ENCODE measurements around the gene EPAS1. TPM values are rescaled to one million over a fixed set of nuclear protein-coding genes. Genes with fewer than 3 reads are reported as not detected.

The EPAS1 gene
- polyA plus RNA-seq, 1 of the 3 experiments (the other 2 are of a cell fraction), result 69.2 TPM

DNA sequence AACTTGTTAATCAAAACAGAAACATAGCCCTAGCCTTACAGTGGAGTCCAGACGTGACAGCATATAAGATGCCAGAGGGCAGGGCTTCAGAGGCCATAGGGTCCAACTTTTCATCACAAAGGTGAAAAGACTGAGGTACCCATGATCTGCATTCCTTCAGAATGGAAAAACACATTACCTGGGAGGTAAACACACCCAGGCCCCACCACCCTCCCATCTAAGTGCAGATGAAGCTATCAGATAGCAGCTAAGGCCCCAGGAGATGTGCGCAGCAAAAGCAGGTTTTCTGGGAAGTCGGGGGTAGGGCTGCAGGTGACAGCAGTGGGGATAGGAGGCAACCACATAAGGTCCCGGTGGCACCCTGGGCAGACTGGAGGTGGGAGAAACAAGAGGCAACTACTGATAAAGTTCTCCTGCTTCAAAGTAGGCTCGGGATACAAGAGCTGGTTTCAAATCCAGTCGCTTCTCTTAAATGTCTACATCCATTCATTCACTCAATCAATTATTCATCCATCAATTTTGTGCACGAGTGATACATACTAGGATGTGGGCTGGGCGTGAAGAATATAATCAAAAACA is 107.1 kb downstream of the EPAS1 start:
- ChIA-PET CTCF (interaction anchor here (0.8 to 1.3 kb wide), 3 partner anchors 10 to 38 kb away, joined by 3 to 5 read pairs (median 3); no protein-coding TSS in a partner anchor), POLR2A (no interaction called here)
- TF ChIP-seq SMC3 (IDR thresholded peaks at IDR 0.05; ENCODE audit: low read depth, low read length) (no peak), RCOR1 (IDR thresholded peaks at IDR 0.05; ENCODE audit: low read length) (no peak)
- Histone ChIP-seq H3F3A (replicated peaks; ENCODE audit: insufficient read depth) (peaks cover 3% of the 10 kb centered on the region), H3K9me2 (no peaks in the 10 kb centered on the region), H3K27me3 (ENCODE audit: insufficient read depth) (no peaks in the 10 kb centered on the region), H3K4me1 (ENCODE audit: control insufficient read depth in 1 of 2, insufficient read depth in 2 of 2, low read depth in 1 of 2, low read length in 1 of 2) (no peaks in the 10 kb centered on the region; a peak in 2 of 4 replicates), H3K4me2 (no peak overlapping the region), H2AFZ (ENCODE audit: low read depth) (no peak overlapping the region), H4K20me1 (ENCODE audit: insufficient read depth) (no peaks in the 10 kb centered on the region), H3K9ac (no peak overlapping the region), H3K36me3 (replicated peaks in 1 of 2; ENCODE audit: control insufficient read depth in 1 of 2, insufficient read depth in 2 of 2, low read length in 1 of 2) (no peaks in the 10 kb centered on the region), H3K27ac (ENCODE audit: low read depth in 2 of 2, low read length in 1 of 2) (no peak overlapping the region), H3K4me3 (ENCODE audit: low read depth in 2 of 2, low read length in 1 of 2) (no peak overlapping the region), H3K79me2 (ENCODE audit: insufficient read depth) (no peaks in the 10 kb centered on the region), H3K9me3 (0 out of 2 replicates have a peak, but pooled peaks cover 6% of the 10 kb centered on the region)
- 67% methylated on average over 8 of the region's 8 CpGs for WGBS (ENCODE audit: low lambda C conversion rate)
- DNase-seq, result no peak

DNA sequence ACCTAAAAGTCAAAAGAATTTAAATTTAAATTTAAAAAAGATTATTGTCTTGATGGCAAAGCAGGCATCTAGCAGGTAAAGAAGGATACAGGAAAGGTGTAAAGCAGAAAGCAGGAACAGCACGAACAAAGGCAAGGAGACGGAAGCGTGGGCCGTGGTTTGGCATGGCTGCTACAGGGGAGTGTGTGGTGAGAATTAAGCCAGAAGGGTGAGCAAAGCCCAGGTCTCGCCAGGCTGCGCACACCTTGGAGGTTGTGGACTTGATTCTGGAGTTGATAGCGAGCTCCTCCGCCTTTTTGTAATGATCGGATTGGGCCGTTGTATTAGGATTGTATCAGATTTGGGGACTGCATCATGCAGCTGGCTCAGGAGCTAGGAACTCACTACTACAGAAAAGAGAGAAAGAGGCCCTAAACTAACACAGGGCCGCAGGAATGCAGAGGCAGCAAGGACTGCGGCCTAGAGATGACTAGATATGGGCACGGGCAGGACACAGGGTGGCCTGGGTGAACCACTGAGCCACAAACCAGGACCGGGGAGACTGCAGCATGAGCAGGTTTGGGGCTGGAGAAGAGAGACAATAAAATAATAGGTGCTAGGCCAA is 110.7 kb downstream of the EPAS1 start:
- H3K4me2 ChIP-seq, result no peak overlapping the region
- H3K9ac ChIP-seq, result no peak overlapping the region
- no peaks in the 10 kb centered on the region for H3K9me2 ChIP-seq
- H2AFZ ChIP-seq (ENCODE audit: low read depth), result no peak overlapping the region
- H3K4me3 ChIP-seq (ENCODE audit: low read depth in 2 of 2, low read length in 1 of 2), result no peak overlapping the region
- peaks cover 0 to 3% of the 10 kb centered on the region in 2 experiments; a peak in 1 of 4 replicates for H3K4me1 ChIP-seq (ENCODE audit: control insufficient read depth in 1 of 2, insufficient read depth in 2 of 2, low read depth in 1 of 2, low read length in 1 of 2)
- CTCF ChIA-PET, result interaction anchor here (0.5 to 1.2 kb wide), 3 partner anchors 8 to 1500 kb away, joined by 3 read pairs; no protein-coding TSS in a partner anchor
- DNase-seq, result no peak
- 83% methylated on average over 14 of the region's 14 CpGs for WGBS (ENCODE audit: low lambda C conversion rate)
- TF ChIP-seq TEAD4 (IDR thresholded peaks at IDR 0.05; ENCODE audit: borderline replicate concordance, insufficient read depth) (no peak), MEF2A (IDR thresholded peaks at IDR 0.05; ENCODE audit: borderline replicate concordance, low read depth) (no peak), GABPA (IDR thresholded peaks at IDR 0.05; ENCODE audit: low read depth) (no peak), FOSL2 (IDR thresholded peaks at IDR 0.05; ENCODE audit: borderline replicate concordance, low read depth) (no peak), EP300 (IDR thresholded peaks at IDR 0.05; ENCODE audit: borderline replicate concordance in 1 of 2, low read depth in 1 of 2, low read length in 1 of 2) (no peak), FOXJ3 (CRISPR knock-in tag; IDR thresholded peaks at IDR 0.05) (no peak), EZH2phosphoT487 (IDR thresholded peaks at IDR 0.05; ENCODE audit: borderline replicate concordance, low read depth) (no peak), MXI1 (IDR thresholded peaks at IDR 0.05; ENCODE audit: low read depth, low read length) (no peak)
- TF ChIP-seq, protein P1, sequence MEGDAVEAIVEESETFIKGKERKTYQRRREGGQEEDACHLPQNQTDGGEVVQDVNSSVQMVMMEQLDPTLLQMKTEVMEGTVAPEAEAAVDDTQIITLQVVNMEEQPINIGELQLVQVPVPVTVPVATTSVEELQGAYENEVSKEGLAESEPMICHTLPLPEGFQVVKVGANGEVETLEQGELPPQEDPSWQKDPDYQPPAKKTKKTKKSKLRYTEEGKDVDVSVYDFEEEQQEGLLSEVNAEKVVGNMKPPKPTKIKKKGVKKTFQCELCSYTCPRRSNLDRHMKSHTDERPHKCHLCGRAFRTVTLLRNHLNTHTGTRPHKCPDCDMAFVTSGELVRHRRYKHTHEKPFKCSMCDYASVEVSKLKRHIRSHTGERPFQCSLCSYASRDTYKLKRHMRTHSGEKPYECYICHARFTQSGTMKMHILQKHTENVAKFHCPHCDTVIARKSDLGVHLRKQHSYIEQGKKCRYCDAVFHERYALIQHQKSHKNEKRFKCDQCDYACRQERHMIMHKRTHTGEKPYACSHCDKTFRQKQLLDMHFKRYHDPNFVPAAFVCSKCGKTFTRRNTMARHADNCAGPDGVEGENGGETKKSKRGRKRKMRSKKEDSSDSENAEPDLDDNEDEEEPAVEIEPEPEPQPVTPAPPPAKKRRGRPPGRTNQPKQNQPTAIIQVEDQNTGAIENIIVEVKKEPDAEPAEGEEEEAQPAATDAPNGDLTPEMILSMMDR (IDR thresholded peaks at IDR 0.05), result no peak
- TF ChIP-seq, protein P2, sequence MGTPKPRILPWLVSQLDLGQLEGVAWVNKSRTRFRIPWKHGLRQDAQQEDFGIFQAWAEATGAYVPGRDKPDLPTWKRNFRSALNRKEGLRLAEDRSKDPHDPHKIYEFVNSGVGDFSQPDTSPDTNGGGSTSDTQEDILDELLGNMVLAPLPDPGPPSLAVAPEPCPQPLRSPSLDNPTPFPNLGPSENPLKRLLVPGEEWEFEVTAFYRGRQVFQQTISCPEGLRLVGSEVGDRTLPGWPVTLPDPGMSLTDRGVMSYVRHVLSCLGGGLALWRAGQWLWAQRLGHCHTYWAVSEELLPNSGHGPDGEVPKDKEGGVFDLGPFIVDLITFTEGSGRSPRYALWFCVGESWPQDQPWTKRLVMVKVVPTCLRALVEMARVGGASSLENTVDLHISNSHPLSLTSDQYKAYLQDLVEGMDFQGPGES (IDR thresholded peaks at IDR 0.05; ENCODE audit: low read depth, low read length), result no peak
- TF ChIP-seq, protein P3, sequence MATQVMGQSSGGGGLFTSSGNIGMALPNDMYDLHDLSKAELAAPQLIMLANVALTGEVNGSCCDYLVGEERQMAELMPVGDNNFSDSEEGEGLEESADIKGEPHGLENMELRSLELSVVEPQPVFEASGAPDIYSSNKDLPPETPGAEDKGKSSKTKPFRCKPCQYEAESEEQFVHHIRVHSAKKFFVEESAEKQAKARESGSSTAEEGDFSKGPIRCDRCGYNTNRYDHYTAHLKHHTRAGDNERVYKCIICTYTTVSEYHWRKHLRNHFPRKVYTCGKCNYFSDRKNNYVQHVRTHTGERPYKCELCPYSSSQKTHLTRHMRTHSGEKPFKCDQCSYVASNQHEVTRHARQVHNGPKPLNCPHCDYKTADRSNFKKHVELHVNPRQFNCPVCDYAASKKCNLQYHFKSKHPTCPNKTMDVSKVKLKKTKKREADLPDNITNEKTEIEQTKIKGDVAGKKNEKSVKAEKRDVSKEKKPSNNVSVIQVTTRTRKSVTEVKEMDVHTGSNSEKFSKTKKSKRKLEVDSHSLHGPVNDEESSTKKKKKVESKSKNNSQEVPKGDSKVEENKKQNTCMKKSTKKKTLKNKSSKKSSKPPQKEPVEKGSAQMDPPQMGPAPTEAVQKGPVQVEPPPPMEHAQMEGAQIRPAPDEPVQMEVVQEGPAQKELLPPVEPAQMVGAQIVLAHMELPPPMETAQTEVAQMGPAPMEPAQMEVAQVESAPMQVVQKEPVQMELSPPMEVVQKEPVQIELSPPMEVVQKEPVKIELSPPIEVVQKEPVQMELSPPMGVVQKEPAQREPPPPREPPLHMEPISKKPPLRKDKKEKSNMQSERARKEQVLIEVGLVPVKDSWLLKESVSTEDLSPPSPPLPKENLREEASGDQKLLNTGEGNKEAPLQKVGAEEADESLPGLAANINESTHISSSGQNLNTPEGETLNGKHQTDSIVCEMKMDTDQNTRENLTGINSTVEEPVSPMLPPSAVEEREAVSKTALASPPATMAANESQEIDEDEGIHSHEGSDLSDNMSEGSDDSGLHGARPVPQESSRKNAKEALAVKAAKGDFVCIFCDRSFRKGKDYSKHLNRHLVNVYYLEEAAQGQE (IDR thresholded peaks at IDR 0.05; ENCODE audit: low read depth, low read length), result no peak
- no peaks in the 10 kb centered on the region for H3K27me3 ChIP-seq (ENCODE audit: insufficient read depth)
- no peak overlapping the region for H3K27ac ChIP-seq (ENCODE audit: low read depth in 2 of 2, low read length in 1 of 2)
- H3F3A ChIP-seq (replicated peaks; ENCODE audit: insufficient read depth), result no peaks in the 10 kb centered on the region
- H3K36me3 ChIP-seq (replicated peaks in 1 of 2; ENCODE audit: control insufficient read depth in 1 of 2, insufficient read depth in 2 of 2, low read length in 1 of 2), result no peaks in the 10 kb centered on the region
- POLR2A ChIA-PET, result no interaction called here
- no peaks in the 10 kb centered on the region for H3K9me3 ChIP-seq
- H3K79me2 ChIP-seq (ENCODE audit: insufficient read depth), result no peaks in the 10 kb centered on the region
- no peaks in the 10 kb centered on the region for H4K20me1 ChIP-seq (ENCODE audit: insufficient read depth)
